Measurements from ENCODE around the gene MUSTN1. TPM values are rescaled to one million over a fixed set of nuclear protein-coding genes. Genes with fewer than 3 reads are reported as not detected.
A peak's percentile ranks its signal among the peaks of the same experiment; 100 is the strongest.

MUSTN1 gene
- total RNA-seq, 1 donor from 2014 or later, result 1.1 TPM

- Mint-ChIP-seq H3K27ac (ENCODE audit: unreplicated experiment) (no peak overlapping the region), H3K4me1 (ENCODE audit: unreplicated experiment) (no peaks in the 10 kb centered on the region), H3K9me3 (ENCODE audit: unreplicated experiment) (no peaks in the 10 kb centered on the region), H3K27me3 (ENCODE audit: unreplicated experiment) (peaks cover 2% of the 10 kb centered on the region), H3K36me3 (ENCODE audit: low read depth, unreplicated experiment) (peaks cover 6% of the 10 kb centered on the region), H3K4me3 (ENCODE audit: unreplicated experiment) (no peak overlapping the region)
- TF ChIP-seq CTCF (IDR thresholded peaks at IDR 0.05; ENCODE audit: unreplicated experiment), result no peak
- no peak for DNase-seq (ENCODE audit: low spot score)
These were observed 38.8 kb upstream of the MUSTN1 start for GRCh38 chr3:52873433-52874159.

GRCh38 chr3:52872245-52872644, 37.4 kb upstream of the MUSTN1 start:
- Mint-ChIP-seq H3K36me3 (ENCODE audit: low read depth, unreplicated experiment) (peaks cover 6% of the 10 kb centered on the region), H3K9me3 (ENCODE audit: unreplicated experiment) (no peaks in the 10 kb centered on the region), H3K4me3 (ENCODE audit: unreplicated experiment) (no peak overlapping the region), H3K27ac (ENCODE audit: unreplicated experiment) (no peak overlapping the region), H3K4me1 (ENCODE audit: unreplicated experiment) (no peaks in the 10 kb centered on the region), H3K27me3 (ENCODE audit: unreplicated experiment) (peaks cover 2% of the 10 kb centered on the region)
- no peak for DNase-seq (ENCODE audit: low spot score)
- TF ChIP-seq CTCF (IDR thresholded peaks at IDR 0.05; ENCODE audit: unreplicated experiment), result no peak

GRCh38 chr3:52871761-52872160, 36.9 kb upstream of the MUSTN1 start:
- Mint-ChIP-seq H3K9me3 (ENCODE audit: unreplicated experiment) (no peaks in the 10 kb centered on the region), H3K27me3 (ENCODE audit: unreplicated experiment) (peaks cover 2% of the 10 kb centered on the region), H3K4me3 (ENCODE audit: unreplicated experiment) (peak overlapping the region; percentile 9), H3K27ac (ENCODE audit: unreplicated experiment) (no peak overlapping the region), H3K4me1 (ENCODE audit: unreplicated experiment) (no peaks in the 10 kb centered on the region), H3K36me3 (ENCODE audit: low read depth, unreplicated experiment) (peaks cover 9% of the 10 kb centered on the region)
- TF ChIP-seq CTCF (IDR thresholded peaks at IDR 0.05; ENCODE audit: unreplicated experiment), result no peak
- no peak for DNase-seq (ENCODE audit: low spot score)

GRCh38 chr3:52870471-52870870, 35.7 kb upstream of the MUSTN1 start:
- H3K4me3 Mint-ChIP-seq (ENCODE audit: unreplicated experiment), result no peak overlapping the region
- H3K27ac Mint-ChIP-seq (ENCODE audit: unreplicated experiment), result no peak overlapping the region
- DNase-seq (ENCODE audit: low spot score), result no peak
- TF ChIP-seq CTCF (IDR thresholded peaks at IDR 0.05; ENCODE audit: unreplicated experiment), result no peak
- peaks cover 2% of the 10 kb centered on the region for H3K27me3 Mint-ChIP-seq (ENCODE audit: unreplicated experiment)
- peaks cover 21% of the 10 kb centered on the region for H3K36me3 Mint-ChIP-seq (ENCODE audit: low read depth, unreplicated experiment)
- H3K9me3 Mint-ChIP-seq (ENCODE audit: unreplicated experiment), result no peaks in the 10 kb centered on the region
- no peaks in the 10 kb centered on the region for H3K4me1 Mint-ChIP-seq (ENCODE audit: unreplicated experiment)

- Mint-ChIP-seq H3K36me3 (ENCODE audit: low read depth, unreplicated experiment) (peaks cover 23% of the 10 kb centered on the region), H3K27me3 (ENCODE audit: unreplicated experiment) (no peaks in the 10 kb centered on the region), H3K4me1 (ENCODE audit: unreplicated experiment) (no peaks in the 10 kb centered on the region), H3K4me3 (ENCODE audit: unreplicated experiment) (no peak overlapping the region), H3K27ac (ENCODE audit: unreplicated experiment) (no peak overlapping the region), H3K9me3 (ENCODE audit: unreplicated experiment) (no peaks in the 10 kb centered on the region)
- no peak for TF ChIP-seq CTCF (IDR thresholded peaks at IDR 0.05; ENCODE audit: unreplicated experiment)
- DNase-seq (ENCODE audit: low spot score), result no peak
These were observed 31.6 kb upstream of the MUSTN1 start for GRCh38 chr3:52866427-52866826.
